ENCODE results near the gene NR2F1.

NR2F1 gene

DNA sequence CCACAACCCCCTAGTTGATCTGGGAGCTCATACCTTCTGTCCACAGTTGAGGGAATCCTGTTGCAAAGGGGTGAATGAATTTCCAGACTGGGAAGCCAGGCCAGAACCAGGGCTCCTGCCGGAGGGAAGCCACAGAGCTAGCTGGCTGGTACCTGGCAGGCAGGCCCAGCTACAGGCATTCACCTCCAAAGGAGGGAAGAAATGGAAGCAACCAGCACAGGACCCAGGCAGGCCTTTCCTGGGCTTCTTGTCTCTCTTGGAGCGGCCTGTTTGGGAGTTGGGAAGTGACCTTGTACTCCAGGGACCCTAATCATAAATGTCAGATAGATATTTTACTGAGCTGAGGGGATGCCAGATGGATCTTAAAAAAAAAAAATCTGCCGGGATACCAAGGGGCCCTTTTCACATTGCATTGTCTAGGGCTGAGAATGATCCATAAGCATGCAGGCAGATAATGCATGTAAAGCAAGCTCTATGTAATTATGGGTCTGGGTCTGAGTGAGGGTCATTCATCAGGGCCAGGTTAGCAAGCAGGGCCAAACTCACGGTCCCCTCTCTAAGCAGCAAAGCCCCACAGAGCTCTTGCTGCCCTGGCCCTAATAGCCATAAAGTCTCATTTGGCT is 8.4 kb downstream of the NR2F1 start:
- no peak for DNase-seq (ENCODE audit: low read depth)

DNA sequence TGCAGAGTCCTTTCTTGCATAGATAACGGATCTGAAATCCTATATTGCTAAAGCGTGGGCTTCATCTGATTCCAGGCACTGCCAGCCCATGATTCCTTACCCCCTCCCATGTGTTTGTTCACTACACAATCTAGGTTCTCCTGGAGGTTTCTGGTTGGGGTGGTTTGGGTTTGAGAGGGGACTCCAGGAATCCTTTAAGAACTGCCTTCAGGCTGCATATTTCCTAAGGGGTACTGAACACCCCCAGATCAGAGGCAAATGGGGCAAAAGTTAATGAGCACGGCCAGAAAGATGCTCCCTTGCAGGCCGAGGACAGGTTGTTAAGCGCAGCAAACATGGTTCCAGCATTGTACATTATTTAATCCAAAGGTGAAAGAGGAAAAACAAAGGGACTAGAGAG is 9.9 kb downstream of the NR2F1 start:
- no peak for DNase-seq (ENCODE audit: low read depth)

DNA sequence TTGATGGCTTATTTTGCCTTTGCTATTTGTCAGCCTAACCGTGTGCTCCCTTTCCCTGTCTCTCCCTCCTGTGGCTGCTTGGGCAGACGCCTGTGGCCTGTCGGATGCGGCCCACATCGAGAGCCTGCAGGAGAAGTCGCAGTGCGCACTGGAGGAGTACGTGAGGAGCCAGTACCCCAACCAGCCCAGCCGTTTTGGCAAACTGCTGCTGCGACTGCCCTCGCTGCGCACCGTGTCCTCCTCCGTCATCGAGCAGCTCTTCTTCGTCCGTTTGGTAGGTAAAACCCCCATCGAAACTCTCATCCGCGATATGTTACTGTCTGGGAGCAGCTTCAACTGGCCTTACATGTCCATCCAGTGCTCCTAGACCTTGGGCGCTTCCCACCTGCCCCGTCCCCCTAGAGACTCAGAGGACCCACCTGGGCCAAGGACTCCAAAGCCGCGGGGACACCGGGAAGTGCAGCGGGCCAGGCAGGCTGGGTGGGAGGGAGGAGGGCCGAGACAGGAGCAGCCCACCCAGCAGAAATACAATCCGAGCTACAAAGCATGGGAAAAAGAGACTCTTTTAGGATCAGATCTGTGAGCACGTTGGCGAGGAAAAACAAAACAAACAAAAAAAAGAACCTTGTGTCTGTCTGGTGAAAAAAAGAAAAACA is 10.6 kb downstream of the NR2F1 start:
- DNase-seq (ENCODE audit: low read depth): no peak

DNA sequence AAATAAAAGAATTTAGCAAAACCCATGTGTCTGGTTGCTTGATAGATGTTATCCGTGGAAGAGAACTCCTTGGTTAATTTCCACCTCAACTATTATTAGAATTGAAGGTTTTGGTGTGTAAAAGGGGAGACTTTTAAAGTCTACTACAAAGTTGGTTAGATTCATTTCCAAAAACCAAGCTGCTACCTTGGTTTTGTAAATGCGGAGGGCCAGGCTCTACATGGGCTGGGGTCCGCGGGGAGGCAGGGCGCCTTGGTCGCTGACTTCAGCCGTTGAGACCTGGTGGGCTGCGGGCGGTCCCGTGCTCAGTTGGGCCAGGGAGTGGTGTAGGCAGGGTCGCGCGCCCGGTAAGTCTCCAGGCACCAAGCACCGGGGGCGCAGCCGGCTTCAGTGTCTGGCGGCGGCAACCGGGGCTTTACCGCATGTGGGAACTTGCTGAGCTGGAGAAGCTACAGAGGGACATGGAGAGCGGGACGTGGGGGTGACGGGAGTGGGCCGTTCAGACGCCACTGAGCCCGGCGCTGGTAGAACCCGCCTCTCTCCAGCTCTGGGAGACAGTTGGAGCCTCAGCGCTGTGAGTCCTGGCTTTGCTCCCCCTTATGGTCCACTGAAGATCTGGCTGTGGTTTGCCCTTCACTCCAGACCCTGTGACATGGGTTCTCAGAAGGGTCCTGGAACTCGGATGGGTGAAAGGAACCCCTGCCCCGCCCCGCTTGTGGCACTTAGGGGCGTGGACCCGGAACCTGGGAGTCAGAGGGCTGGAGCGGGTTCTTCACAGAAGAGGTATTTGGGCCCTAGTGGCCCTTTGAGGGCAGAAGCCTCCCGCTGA is 11.8 kb downstream of the NR2F1 start:
- no peak for DNase-seq (ENCODE audit: low read depth)

DNA sequence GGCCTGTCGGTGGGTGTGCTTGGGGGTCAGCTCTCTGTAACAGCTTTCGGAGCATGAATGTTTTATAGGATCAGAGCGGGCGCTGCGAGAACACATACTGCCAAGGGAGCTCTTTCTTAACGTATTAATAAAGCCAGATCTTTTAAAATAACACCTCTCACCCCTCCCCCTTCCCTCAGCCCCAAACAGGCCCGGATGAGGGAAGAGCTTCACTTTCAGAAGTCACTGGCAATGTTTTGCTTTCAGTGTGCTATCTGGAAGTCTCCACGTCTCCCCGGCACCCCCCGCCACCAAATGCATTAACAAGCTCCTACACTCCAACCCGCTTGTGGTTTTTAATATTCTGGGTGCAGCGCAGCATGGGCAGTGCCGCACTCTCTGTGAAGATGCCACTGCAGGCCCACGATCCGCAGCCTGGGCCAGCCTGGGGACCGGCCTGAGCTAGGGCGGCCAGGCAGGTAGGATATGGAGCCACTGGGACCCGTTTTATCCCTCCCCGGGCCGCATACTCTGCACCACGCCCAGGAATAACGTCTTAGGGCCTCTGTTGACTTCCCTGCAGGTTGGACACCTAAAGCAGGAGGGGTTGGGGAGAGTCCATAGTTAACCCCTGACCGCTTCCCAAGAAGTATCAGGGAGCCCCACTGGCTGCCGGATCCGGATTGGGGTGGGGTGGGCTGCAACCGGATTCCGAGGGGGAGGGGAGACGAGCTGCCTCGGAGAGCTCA is 12.6 kb downstream of the NR2F1 start:
- no peak for DNase-seq (ENCODE audit: low read depth)

DNA sequence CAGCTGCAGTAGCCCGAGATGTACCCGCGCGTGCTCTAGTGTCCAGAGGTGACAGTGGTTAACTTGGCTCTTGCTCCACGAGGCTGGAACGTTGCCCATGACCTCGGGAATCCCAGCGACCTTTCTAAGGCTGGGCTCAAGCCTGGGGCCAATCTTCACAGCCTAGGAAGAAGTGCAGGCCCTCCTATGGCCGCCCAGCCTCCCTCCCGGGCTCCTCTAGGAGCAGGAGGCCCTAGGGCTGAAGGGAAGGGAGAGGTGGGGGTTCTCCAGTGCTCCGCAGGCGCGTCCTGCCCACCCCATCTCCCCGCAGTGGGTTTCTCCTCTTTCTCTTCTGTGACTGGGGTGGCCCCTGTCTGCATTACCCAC is 13.3 kb downstream of the NR2F1 start:
- no peak for DNase-seq (ENCODE audit: low read depth)

DNA sequence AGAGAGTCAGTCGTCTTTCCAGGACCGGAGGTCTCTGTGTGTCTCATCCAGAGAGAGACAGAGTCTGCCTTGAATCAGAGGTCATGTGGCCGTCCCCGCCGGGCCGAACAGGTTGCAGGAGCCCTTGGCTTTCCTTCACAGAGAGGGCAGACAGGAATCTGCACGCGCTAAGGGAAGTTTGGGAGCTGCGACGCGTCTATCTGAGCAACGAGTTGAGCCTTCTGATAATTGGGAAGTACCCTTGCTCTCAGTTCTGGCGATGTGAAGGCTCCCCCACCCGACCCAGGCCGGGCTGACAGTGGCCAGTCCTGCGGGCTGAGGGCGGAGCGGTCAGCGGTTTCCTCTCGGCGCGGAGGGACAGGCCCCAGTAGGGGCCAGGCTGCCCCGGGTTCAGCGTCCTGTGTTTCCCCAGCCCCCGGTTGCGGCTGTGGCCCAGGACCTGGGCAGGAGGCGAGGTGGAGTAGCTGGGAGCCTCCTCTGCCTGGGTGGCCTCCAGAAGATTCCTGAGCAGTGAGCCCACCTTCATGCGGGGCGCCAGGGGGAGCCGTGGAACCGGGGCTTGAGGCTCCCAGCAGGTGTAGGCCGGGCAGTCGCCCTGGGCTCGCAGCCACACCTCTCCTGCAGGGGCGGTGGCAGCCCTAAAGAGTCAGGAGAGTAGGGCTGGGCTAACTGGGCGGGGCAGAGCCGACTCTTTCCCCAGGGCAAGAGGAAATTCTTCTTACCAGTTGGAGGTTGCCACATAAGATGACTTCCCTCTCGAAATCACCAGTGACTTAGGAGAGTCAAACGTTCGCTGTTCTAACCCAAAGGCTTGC is 13.9 kb downstream of the NR2F1 start:
- DNase-seq (ENCODE audit: low read depth): no peak

DNA sequence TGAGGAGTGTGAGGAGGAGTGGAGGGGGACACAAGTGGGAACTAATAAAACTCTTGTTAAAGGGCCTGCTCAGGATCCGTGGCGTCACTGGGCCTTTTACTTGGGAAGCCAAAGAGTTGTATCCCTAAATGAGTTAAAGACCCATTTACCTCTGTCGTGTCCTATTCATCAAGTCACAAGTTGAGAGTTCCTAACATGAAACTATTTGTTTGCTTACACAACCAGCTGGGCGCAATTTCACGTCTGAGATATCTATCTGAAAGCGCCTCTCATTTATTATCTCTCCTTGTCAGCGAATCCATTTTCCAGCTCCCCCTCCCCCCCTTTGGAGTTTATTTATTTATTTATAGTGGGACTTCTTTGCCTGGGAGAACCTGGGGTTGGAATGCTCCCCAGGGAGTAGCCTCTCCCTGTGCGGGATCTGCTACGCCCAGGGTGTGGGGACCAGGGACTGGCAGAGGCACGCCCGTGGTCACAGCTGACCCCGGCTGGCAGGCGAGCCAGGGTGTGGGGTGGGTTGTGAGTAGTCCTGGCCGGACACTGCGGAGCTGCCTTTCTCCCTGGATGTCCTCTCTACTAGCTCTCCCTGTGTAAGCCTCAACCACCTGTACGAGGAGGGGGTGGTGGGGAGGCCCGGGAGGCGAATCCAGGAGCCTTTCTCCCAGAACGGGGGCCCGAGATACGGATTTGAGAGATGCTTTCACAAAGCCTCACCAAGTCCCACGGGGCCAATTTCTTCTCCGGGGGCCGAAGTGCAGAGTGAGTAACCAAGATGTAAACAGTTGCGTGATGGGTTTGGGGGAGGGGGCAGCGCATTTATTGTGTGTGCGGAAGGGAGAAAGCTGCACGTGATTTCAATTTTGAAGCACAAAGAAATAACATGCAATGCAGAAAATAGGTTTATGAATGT is 15.3 kb downstream of the NR2F1 start:
- DNase-seq (ENCODE audit: low read depth): no peak

DNA sequence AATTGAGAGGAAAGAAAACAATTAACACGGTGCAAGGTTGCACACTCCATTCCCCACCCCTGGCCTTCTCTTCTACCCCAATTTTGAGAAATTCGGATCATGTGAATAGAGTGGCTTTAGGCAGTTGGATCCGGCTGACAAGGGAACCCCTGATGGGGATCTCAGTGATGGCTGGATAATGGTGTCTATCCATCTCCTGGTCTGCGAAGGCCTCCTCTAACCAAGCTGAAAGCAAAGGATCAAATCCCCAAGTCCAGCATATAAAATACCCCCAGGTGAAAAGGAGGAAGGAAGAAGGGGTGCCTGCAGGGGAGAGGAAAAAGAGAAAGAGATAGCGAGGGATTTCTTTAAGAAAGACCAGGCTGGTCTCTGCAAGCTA is 16.0 kb downstream of the NR2F1 start:
- no peak for DNase-seq (ENCODE audit: low read depth)

DNA sequence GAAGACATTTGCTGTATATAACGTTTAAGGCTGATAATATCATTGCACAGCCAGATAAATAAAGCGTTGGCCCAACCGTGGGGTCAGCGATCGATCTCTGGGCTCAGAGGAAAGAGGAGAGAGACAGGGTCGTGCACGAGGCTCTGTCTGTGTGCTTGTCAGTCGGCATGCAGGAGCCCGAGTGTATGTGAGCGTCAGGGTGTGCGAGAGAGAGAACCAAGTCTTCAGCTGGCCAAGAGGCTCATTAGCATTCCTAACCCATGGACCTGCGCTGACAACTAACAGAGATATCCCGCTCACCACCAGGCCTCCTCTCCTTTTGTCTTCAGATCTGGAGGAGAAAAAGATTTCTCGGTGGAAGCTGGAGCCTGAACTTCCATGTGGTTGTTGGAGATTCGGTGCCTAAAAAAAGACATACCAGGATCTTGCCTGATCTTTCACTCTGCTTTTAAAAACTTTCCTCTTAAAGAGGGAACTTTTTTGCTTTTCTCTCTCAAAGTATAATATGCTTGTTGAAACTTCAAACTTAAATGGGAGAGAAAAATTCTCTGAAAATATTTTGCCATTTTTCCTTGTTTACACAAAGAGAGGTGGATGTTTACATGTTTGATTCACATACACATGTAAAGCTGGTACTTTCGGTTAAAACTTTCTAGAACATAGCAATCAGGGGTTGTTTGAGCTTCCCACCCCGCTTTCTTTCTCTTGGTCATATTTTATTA is 16.5 kb downstream of the NR2F1 start:
- no peak for DNase-seq (ENCODE audit: low read depth)

DNA sequence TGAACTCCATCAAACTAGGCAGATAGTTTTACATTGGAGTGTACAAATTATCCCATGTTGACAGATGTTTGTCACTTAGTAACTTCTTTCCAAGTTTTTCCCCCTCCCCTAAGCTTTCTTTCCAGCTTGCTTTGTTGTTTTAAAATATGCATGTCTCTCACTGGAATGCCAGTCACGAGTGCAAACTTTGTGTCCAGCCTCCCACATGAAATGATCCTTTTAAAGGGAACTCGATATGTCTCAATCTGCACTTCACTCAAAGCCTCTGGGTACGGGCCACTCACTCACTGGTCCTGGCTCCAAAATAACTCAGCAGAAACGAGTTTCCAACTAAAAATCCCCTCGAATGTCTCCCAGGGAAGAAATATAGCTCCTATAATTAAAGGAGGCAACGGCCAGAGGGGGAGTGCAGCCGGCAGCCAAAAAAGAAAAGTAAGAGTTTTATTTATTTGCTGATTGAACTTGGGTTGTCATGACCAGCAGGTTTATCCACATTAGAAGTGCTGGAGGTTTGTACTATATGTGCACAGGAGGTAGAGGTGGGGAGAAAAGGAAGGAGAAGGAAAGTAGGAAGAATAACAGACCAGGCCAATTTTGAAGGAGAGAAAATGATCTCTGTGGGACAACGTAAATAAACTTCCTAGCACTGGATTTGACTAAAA is 17.5 kb downstream of the NR2F1 start:
- DNase-seq (ENCODE audit: low read depth): no peak

DNA sequence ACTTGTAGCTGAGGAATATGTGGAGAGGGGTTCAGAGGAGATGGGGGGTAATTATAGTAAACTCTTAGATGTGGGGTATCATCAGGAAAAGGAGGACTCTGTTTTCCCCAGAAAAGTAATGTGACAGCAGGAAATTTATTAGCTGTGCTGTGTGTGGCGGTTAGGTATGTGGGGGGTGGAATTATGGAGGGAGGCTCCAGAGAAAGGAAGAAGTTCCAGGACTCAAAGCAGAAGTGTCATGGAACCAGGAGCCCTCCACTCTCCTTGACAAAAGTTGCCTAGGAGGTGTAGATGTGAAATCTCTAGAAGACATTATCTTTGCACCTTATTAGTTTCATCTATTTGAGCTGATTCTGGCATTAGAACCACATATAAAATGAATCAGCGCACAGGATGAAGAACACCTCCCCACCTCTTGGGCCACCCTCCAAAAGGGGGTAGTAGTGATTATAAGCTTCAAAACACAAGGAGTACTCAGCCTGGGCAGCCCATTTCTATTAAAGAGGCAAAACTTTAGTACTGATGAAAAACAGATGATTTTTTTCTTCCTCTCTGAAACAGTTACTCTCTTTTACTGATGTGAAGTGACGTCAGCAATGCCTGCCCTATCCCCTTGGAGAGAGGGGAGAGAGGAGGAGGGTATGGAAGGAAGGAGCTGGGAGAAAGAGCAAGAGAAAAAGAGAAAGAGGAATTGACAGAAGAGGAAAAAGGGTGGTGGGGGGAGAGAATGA is 18.2 kb downstream of the NR2F1 start:
- no peak for DNase-seq (ENCODE audit: low read depth)

DNA sequence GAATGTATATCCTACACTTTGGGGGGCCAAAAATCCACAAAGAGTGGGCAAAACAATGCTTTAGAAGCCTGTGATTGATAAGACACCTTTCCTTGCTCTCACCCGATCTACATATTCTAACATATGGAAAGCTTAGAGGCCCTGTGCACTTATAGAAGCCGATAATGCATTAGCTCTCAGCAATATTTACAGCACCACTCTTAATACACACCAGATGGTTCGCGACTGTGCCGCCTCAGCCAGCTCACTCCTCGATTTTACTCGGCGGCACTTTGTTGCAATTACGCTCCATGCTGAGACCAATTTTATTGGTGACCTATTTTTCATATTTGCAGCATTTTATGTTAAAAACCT is 18.8 kb downstream of the NR2F1 start:
- DNase-seq (ENCODE audit: low read depth): no peak

DNA sequence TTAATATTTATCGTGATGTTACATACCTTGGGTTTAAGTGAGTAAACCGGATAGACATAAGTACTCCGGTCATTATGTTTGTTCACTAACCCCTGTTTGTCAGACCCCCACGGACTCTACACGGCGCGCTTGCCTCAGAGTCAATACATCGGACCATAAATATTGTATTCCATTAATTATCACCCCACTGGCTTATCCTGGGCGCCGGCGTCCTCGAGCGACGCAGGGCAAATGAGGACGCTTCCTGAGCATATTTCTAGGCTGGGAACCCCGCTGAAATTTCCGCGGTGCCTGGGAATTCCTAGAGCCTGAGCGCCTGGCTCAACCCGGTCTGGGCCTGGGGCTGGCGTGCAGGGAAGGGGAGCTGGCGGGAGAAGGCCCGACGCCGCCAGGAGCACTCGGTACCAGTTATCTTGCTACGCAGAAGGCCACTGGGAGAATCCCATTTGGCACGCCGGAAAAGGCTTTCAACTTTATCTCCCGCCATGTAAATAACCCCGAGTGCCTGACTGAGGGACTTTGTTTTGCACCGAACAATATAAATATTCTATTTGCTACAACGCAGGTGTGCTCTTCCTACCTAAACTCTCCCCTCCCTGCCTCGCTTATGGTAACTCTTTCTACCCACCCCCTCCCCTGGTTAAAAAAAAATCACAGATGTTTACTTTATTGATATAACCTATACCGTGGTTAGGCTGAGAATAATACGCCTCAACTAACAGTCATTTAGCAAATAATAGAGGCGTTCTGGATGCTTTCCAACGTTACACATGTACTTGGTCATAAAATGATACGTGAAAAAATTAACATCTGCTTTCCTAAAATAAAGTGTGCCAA is 19.4 kb downstream of the NR2F1 start:
- DNase-seq (ENCODE audit: low read depth): no peak

DNA sequence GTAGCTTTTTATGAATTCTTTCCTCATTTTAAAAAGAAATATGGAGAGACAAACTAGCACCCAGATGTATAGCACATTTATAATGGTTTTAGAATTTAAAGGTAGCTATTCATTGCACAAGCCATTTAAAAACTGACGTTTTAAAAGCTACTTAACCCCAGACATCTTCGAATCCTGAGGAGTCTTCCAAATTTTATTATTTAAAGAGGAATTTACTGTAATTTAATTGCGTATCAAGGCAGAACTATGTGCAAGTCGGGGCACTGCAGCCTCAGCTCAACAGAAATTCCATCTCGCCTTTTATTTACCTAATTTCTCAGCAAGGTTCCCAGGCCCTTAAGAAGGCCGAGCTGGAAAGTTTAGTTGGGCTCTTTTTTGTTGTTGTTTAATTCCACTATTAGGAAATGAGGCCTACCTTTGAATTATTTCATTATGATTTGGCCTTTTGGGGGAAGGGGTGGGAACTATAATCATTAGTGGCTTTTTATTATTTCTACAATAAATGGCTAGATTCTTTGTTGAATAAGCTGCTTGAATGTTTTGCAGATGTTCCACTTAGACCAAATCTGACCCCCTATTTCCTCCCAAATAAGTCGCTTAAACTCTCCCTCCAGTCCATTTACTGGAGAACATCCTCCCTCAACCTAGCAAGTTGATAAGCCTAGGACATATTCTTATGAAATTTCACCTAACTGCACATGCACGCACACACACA is 20.2 kb downstream of the NR2F1 start:
- DNase-seq (ENCODE audit: low read depth): no peak

DNA sequence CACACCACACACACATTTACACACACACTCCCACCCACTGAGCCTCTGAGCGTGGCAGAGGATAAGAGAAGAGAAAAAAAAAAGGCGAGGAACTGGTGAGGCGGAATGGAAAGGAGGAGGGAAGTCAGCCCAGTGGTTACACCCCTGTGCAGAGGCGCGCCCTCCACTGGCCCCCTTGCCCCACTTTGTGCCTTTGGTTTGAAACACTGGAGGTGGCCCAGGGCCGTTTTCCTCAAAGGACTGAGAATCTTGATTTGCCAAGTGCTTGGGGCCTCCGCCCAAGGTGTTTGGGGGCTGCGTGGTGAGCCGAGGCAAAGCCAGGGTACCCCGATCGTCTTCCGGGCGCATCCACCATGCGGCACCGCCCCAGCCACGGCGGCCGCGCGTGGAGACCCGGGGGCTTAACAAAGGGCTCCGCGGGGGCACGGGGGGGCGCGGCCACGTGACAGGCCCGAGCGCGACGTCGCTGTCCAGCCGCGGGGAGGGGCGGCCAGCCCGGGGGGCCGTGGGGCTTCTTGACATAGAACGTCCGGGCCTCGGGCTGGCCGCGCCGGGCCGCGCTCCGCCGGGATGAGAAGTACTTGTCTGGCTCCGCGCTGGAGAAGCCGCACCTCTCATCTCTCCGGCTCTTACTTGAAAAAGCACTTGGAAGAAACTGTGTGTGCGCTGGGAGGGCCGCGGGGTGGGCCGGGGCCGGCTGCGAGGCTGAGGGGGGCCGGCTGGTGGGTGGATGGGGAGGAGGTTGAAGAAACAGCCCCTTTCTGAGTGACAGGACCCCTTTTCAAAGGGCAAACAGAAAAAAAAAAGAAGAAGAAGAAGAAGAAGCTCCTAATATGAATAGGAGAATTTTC is 21.0 kb downstream of the NR2F1 start:
- DNase-seq (ENCODE audit: low read depth): no peak
